GOT3 (cell line): ENCODE results near the gene RGS9BP.
A peak's percentile ranks its signal among the peaks of the same experiment; 100 is the strongest.
"Not testable (repeated sequence)": the region's sequence is repeated elsewhere in the genome, so short reads cannot be mapped to it uniquely, and the experiment has no call there.

Experiments used
- DNase-seq: peaks from one replicate; lab custom pipeline; 2025; ENCODE audit warnings: mixed read lengths; lab: John Stamatoyannopoulos, UW

Gene RGS9BP

DNA sequence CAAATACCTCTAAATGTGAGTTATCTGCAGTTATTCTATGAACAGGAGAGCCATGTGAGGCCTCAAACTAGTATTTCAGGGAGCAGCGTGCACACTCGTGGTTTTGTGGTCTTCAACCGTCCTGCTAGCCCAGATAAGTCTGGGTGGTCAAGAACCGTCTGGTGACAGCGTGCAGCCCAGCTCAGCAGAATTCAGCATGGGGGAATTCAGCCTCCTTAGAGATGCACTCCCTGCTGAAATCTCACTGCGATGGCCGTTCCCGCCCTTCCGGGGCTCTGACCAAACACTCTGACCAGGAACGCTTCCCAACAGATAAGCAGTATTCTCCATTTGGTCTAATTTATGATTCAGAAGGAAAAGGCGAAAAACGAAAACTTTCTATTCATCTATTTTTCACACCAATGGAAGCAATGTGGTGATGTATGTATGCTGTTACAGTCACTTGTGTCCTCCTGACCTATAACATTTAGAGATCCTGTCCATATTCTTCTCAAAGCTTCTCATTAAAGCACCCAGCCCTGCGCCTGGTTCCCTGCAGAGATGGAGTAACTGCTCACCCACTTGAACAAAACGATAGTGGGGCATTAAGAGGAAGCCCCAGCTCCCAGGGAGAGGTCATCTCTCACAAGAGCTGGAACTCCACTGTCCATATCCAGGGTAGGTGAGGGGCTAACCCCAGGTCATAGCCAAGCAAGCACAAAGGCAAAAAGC lies 3.6 kb upstream of the RGS9BP start:
- no peak for DNase-seq

DNA sequence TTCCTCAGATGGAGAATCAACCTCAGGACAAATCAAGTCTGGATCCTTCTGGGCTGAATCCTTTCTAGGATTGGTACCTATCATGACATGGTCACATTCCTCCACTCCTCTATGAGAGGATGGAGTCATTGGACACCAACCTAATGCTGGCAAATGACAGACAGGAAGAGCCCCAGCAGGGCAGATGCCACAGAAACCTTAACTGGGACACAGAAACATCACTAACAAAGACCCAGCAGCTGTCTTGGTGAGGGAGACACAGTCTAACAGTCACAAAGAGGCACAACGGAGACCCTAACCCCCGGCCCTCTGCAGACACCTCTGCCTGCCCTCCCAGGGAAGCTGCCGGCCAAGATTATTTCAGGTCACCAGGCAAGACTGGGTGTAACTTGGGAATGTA lies 2.8 kb upstream of the RGS9BP start:
- DNase-seq = no peak

DNA sequence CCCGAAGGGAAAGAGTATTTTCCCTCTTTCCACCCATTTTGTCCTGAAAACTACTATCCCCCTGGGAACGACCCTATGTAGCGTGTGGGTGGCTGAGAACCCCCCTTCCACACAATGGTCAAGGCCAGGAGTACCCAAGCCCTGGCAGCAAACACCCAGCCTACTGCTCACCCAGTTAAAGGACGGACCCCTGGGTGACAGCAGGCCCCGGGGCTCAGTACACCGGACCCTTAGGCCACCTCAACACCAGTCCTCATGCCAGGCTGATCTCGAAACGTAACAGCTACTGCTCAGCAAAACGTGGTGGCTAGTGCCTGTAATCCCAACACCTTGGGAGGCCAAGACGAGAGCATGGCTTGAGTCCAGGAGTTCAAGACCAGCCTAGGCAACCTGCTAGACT lies 2.1 kb upstream of the RGS9BP start:
- no peak for DNase-seq

DNA sequence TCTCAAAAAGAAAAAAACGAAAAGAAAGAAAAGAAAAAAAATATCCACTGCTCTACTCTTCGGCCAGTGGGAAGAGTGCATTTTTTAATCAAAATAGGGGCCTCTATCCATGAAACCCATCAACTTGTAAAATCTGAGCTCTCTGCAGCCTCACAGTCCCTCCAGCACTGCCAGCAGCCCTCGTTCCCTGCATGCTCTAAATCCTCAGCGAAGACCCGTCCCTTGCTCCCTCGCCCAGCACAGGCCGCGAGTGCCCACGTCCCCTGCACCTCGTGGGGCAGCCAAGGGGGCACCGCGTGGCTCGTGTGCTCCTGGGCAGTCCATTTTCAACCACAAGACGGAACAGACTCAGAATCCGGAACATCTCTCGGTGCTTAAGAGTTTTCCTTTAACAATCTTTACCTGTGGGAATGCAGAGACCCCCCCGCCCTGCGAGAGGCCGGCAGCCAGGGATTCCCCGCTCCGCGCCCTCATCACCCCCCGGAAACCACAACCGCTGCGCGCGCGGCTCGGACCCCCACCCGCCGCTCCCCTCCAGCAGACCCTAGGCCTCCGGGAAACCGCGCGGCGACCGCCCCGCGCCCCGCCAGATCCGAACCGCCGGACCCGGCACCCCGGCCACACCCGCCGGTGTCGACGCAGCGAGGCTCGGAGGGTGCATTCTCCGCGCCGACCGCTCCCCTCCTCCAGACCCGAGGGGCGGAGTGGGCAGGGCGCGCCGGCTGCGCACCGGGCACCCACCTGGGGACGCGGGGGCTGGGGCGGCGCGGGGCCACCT lies 1.3 kb upstream of the RGS9BP start:
- DNase-seq = no peak

DNA sequence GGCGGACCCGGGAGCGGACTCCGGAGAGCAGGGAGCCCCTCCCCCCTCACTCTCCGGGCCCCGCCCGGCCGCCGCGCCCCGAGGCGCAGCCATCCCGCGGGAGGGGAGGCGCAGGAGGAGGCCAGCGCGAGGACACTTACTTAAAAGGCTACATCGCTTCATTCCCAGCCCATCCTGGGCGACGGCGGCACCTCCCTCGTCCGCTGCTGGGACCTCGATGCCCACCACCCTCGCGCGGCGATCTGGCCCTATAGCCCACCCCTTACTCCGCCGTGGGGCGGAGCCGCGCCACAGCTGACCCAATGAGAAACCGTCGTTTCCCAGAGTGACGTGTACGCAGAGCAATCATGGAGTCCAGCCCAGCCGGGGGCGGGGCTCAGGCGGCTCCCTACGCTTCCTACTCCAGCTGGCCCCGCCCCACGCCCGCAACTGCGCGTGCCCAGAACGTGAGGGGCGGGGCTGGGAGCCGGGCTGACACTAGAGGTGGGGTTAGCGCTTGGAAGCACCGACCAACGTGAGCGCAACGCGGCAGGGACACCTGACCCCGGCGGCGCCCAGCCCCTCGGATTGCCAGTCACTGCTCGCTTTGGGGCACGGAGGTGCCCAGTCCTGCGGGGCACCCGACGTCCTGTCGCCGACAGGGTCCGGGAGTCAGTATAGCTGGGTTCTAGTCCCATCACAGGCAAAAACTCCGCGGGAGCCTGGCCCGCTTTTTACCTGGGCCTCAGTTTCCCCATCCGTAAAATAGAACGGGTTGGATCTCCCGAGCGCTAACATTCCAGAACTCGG lies 523 bp upstream of the RGS9BP start, which contains the start of gene ANKRD27:
TSS of gene ANKRD27 (minus strand) at position 250 of the 789 bp plus-strand sequence. CDS start 16,165 bp downstream, outside the sequence.
- peak; percentile 93 for DNase-seq

DNA sequence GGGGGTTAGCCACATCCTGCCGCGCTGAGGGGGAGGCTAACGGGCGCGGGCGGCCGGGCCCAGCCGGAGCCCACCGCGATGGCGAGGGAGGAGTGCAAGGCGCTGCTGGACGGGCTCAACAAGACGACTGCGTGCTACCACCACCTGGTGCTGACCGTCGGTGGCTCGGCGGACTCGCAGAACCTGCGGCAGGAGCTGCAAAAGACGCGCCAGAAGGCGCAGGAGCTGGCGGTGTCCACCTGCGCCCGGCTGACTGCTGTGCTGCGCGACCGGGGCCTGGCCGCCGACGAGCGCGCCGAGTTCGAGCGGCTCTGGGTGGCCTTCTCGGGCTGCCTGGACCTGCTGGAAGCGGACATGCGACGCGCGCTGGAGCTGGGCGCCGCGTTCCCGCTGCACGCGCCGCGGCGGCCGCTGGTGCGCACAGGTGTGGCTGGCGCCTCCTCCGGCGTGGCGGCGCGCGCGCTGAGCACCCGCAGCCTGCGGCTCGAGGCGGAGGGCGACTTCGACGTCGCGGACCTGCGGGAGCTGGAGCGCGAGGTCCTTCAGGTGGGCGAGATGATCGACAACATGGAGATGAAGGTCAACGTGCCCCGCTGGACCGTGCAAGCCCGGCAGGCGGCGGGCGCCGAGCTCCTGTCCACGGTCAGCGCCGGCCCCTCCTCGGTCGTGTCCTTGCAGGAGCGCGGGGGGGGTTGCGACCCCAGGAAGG lies 692 bp downstream of the RGS9BP start:
- DNase-seq = no peak

DNA sequence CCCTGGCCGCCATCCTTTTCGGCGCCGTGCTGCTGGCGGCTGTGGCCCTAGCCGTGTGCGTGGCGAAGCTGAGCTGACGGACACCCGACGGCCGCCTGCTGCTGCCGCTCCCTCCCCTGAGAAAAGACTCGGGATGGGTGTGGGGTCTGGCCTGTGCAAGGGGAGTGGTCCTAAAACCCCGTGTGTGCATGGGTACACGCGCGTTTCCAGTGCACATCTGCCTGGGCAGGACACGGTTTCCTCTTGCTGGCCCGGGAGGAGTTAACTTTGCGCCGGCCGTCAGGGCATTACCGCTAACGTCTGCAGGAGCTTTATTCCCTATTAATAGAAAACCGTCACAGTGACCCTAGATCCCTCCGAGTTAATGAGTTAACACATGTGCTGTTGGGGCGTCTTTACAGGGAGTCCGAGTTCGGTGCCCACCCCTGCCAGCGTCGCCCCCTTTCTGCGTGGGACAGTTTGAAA lies 1.3 kb downstream of the RGS9BP start:
- DNase-seq = no peak

DNA sequence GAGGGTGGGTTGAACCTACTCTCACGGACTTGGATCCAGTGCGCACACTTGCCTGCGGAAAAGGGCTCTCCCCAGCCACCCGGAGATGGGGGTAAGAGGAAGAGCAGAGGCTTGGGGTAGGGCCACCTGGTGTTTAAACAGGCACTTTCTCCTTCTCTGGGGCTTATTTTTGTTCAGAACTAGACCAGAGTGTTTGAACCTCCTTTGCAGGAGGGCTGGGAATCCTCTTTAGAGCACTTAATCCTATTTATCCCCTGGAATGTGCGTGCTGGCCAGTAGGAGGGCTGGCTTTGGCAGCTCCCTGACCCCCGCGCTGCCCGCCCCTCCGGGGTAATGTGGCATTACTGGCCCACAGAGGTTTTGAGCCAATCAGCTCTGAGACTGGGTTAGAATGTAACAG lies 2.0 kb downstream of the RGS9BP start:
- no peak for DNase-seq

DNA sequence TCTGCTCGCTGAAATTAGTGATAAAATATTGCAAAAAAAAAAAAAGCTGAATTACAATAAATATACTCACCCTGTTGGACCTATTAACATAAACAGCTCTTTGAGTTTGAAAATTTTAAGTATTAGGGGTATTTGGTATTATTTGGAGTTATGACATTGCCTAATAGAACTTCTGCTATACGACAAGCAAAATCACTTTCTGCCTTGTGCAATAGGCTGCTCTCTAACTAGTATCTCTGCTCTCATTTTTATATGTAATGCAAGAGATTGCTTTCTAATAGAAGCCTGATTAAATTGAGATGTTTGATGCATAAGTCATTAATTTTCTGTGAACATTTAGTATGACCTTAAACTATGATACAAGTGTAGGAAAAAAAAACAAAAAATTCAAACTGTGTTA lies 5.3 kb downstream of the RGS9BP start:
- no peak for DNase-seq

DNA sequence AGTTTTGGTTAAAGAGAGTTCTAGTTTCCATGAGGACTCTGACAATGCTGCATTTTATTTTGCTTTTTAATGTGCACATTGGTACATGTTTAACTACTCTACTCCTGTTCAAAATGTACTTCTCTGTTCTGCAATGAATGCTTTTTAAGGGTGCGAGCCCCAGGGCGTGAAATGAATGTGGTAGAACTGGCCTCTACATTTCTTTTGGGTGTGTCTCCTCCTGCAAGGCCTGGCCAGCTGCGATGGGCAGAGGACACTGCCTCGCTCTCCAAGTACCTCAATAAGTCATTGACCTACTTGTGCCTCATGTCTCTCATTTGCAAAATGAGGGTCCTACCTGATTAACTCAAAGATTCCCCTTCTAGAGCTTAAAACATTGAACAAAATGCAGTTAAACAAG lies 6.7 kb downstream of the RGS9BP start:
- no peak for DNase-seq

DNA sequence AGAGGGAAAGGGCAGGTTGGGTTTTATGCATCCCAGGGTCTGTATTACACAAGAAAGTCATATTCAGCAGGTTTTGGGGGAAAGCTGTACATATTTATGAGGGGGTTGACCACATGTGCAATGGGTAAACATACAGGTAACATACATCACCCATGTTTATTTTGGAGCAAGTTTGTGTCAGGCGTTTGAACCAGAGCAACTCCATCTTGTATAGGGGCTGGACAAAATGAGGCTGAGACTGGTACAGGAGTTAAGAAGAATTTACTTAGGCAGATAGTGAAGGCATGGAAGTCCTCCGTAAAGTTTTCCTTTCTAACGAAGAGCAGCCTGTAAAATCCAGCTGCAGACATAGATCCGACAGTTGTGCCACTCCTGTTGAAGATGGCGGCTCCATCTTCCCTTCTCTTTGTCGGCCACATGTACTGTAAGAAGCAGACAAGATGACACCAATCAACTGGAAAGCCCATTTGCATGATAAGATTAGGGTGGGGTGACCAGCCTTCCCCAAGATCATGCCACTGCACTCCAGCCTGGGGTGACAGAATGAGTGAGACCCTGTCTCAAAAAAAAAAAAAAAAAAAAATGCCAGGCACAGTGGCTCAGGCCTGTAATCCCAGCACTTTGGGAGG lies 11.3 kb downstream of the RGS9BP start:
- DNase-seq = no peak

DNA sequence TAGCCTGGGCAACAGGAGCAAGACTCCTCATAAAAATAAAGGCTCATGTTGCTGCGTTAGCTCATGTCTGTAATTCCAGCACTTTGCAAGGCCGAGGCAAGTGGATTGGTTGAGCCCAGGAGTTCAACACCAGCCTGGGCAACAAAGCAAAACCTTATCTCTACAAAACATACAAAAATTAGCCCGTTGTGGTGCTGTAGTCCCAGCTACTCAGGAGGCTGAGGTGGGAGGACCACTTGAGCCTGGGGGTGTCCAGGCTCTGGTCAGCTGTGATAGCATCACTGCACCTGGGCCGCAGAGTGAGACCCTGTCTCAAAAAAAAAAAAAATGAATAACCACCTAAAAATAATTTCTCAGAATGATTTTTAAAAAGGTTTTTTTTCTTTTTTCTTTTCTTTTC lies 12.0 kb downstream of the RGS9BP start:
- no peak for DNase-seq

DNA sequence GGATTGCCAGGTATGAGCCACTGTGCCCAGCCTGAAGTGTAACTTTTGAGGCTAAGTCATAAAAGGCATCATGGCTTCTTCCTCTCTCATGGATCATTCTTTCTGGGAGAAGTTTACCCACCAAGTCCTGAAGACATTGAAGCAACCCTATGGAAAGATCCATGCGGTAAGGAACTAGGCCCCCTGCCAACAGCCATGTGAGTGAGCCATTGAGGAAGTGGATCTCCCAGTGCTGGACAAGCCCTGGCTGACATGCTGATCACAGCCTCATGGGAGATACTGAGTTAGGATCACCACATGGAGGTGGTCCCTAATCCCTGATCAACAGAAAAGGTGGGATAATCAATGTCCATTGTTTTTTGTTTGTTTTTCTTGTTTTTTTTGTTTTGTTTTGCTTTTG lies 12.7 kb downstream of the RGS9BP start:
- no peak for DNase-seq

DNA sequence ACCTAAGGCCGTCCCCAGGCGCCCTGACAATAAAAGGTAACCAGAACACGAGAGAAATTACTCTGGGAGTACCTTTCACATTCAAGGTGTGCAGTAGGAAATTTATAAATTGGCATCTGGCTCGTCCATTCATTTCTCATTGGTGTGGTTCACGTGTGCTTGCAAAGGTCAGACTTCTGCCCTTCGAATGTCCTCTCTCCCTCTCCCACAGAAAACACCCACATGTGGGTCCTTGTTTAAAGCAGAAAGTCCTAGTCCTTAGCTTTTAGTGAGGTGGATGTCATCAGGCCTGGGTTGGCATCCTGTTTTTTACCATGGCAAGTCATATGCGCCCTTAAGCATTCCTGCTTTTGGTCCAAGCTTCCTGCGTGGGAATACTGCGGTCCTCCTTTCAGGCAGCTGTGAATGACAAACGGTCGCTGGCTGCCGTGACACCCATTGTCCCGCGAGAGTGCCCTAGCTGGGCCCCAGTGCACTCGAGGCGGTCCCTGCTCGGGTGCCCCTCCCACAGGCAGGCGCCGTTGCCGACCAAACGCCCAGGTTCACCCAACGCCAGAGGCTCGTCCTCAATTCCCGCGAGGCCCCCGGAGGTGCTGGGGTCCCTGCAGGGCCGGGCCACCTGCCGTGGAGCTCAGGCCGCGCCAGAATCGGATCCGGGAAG lies 15.8 kb downstream of the RGS9BP start, which contains the start of gene NUDT19:
TSS of gene NUDT19 (plus strand) at position 531 of the 661 bp plus-strand sequence. CDS start 140 bp downstream, outside the sequence.
- peak; percentile 57 for DNase-seq

DNA sequence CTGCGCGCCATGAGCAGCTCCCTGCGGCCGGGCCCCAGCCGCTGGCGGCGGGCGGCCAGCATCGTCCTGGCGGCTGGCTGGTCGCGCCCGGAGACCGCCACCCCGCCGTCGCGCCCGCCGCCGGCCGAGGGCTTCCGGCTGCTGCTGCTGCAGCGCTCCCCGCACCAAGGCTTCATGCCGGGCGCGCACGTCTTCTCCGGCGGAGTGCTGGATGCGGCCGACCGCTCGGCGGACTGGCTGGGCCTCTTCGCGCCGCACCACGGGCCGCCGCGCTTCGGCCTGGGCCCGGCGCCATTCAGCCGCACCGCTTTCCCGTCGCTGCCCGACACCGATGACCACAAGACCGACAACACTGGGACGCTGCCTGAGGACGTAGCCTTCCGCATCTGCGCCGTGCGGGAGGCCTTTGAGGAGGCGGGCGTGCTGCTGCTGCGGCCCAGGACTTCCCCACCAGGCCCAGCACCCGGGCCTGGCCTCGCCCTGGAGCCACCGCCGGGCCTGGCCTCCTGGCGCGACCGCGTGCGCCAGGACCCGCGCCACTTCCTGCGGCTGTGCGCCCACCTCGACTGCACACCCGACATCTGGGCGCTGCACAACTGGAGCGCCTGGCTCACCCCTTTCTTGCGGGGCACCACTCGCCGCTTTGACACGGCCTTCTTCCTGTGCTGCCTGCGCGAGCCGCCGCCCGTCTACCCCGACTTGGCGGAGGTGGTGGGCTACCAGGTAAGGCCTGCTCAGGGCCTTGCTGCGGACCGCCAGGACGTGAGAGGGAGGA lies 16.5 kb downstream of the RGS9BP start:
- no peak for DNase-seq

DNA sequence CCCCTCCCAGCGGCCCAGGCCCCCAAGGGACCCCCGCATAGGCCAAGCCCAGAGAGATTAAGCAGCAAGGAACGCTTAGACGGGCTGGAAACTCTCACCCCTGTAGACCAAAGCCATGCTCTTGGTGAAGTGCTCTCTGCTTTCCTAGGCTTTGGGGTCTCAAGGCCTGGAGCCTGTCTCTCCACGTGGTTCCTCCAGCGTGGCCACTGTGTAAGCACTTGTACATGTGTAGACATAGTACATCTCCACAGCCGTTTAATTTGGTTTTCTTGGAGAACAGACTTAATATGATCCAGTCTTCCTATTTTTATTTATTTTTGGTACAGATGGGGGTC lies 17.0 kb downstream of the RGS9BP start:
- no peak for DNase-seq

DNA sequence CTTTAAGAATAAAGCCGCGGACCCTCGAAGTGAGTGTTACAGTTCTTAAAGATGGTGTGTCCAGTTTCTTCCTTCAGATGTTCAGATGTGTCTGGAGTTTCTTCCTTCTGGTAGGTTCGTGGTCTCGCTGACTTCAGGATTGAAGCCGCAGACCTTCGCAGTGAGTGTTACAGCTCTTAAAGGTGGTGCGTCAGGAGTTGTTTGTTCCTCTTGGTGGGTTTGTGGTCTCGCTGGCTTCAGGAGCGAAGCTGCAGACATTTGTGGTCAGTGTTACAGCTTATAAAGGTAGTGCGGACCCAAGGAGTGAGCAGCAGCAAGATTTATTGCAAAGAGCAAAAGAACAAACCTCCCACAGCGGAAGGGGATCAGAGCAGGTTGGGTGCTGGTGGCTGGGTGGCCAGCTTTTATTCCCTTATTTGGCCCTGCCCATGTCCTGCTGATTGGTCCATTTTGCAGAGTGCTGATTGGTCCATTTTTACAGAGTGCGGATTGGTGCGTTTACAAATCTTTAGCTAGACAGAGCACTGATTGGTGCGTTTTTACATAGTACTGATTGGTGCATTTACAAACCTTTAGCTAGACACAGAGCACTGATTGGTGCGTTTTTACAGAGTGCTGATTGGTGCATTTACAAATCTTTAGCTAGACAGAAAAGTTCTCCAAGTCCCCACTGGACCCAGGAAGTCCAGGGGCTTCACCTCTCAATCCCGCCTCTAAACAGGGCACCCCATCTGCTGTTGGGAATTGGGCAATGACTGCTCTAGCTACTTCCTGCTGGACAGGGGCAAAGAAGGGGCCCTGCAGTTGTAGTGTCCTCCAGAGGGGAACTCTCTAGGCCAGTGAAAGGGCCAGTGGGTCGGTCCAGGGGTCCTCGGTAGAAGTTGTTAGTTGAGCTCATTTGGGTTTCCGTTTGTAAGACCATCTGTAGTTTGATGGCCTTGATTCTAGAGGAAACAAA lies 17.8 kb downstream of the RGS9BP start:
- not testable (repeated sequence) for DNase-seq

DNA sequence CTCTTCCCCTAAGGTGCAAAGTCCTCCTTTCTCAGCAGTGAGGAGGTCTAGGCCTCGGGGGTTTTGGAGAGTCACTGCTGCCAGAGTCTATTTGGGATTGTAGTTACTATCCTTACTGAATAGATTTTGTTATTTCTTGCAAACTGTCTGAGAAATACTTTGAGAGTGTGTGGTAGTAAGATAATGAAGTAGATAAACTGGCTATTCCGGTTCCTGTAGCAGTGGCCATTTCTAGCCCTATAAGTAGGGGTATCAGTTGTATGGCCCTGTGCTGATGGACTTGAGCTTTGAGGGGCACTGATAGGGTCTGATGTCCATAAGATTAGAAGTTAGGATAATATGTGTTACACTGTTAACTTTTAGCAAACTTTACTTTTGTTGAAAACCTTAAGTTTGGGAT lies 18.7 kb downstream of the RGS9BP start:
- DNase-seq = not testable (repeated sequence)

DNA sequence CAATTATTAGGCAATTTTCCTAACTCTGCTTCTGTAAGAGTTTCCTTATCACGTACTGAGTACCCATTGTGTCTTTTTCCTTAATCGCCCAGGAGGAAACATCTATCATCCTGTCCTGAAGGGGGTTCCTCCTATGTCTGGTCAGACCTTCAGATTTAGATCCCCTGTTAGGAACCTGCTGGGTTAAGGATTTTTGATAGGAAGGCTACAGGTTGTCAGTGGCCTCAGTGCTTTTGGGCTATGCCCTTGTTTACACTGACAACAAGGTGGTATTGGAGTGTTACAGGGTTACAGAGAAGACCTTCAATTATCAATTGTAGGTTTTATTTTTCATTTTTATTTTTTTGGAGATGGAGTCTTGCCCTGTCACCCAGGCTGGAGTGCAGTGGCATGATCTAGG lies 19.2 kb downstream of the RGS9BP start:
- DNase-seq = not testable (repeated sequence)
